Mucosa of descending colon (tissue), 3 donors: ENCODE results near the gene OR52R1. TPM values are rescaled to one million over a fixed set of nuclear protein-coding genes. Genes with fewer than 3 reads are reported as not detected.

Source experiments
- ATAC-seq: fragments of 200-7000 bp; cut with Tn5 transposase; one replicate; pipeline ENCODE4 v1.9.1; 2020; ENCODE audit warnings: mild to moderate bottlenecking, moderate library complexity
- DNase-seq, 3 donors: peaks; one replicate each; pipeline ENCODE4 v3.0.0-alpha.2; 2020
- H3K36me3 ChIP-seq: fragments of 200-600 bp; one replicate; pipeline ENCODE4 v1.8.0; 2021; ENCODE audit warnings: low read depth, mild to moderate bottlenecking
- H3K4me1 ChIP-seq: fragments of 200-600 bp; one replicate; pipeline ENCODE4 v1.8.0; 2021; ENCODE audit warnings: low read depth, mild to moderate bottlenecking
- H3K4me3 ChIP-seq: fragments of 200-600 bp; one replicate; pipeline ENCODE4 v1.8.0; 2021; ENCODE audit warnings: mild to moderate bottlenecking
- H3K9me3 ChIP-seq: fragments of 200-600 bp; one replicate; pipeline ENCODE4 v1.8.0; 2021; ENCODE audit warnings: mild to moderate bottlenecking
- intact Hi-C, 2 donors: fragments of 100-400 bp; cut with DNase I in 1 of 2; cut with micrococcal nuclease in 1 of 2; formaldehyde crosslinking; loops; one replicate each; pipeline versions ENCODE4 v1.11.0 to v1.11.1; 2022; cut with DNase I, micrococcal nuclease
- total RNA-seq, 3 donors: library from RNA; stranded (reverse); fragmentation: NEBNext Ultra II Directional in 2 of 3; extraction: Animal tissue kit (Norgen Biotek cat#: 25700) in 2 of 3; gene quantifications; one replicate each; pipeline versions ENCODE4 v1.2.1 to v1.2.4, GENCODE V29; 2021 to 2023
- TF ChIP-seq, protein P1 (sequence below): fragments of 200-600 bp; IDR thresholded peaks from one replicate; pipeline ENCODE4 v1.8.0; 2022; ENCODE audit warnings: antibody characterized with exemption, mild to moderate bottlenecking
- donor health status: DM: no; HTN: no; CAD: no; lungs with moderate emphysema.
- donor health status: DM: no; HTN: no; CAD: no.
- donor health status: DM: no; HTN: yes; CAD: no.

The OR52R1 gene
- total RNA-seq, 3 donors from 2014 or later: not detected

DNA sequence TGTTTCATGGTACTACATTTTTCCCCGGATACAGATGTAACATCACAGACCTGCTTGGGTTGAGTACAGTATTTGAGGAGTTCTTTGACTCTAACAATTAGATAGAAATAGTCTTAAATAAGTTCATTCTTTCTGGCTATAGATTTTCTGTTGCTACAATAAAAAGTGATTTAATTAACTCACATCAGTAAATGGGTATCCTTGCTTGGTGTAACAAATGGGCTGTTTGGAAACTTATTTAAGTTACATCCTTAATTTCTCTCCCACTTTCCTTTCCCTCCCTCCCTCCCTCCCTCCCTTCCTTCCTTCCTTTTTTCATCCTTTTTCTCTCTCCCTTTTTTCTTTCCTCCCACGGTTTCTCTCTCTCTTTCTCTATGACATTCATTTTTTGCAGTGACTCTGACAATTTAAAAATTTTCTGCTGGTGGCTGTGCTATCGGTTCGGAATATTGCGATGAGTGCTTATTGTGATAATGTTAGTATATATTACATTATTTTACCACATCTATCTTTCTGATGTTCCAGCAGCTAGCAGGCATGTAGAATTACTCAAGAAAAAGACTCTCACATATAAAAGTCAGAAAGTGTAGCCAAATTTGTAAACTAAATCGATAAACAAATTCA is 37.6 kb downstream of the OR52R1 start:
- no peaks in the 10 kb centered on the region for H3K4me1 ChIP-seq
- intact Hi-C loops: no loop called here
- TF ChIP-seq, protein P1, sequence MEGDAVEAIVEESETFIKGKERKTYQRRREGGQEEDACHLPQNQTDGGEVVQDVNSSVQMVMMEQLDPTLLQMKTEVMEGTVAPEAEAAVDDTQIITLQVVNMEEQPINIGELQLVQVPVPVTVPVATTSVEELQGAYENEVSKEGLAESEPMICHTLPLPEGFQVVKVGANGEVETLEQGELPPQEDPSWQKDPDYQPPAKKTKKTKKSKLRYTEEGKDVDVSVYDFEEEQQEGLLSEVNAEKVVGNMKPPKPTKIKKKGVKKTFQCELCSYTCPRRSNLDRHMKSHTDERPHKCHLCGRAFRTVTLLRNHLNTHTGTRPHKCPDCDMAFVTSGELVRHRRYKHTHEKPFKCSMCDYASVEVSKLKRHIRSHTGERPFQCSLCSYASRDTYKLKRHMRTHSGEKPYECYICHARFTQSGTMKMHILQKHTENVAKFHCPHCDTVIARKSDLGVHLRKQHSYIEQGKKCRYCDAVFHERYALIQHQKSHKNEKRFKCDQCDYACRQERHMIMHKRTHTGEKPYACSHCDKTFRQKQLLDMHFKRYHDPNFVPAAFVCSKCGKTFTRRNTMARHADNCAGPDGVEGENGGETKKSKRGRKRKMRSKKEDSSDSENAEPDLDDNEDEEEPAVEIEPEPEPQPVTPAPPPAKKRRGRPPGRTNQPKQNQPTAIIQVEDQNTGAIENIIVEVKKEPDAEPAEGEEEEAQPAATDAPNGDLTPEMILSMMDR: no peak

DNA sequence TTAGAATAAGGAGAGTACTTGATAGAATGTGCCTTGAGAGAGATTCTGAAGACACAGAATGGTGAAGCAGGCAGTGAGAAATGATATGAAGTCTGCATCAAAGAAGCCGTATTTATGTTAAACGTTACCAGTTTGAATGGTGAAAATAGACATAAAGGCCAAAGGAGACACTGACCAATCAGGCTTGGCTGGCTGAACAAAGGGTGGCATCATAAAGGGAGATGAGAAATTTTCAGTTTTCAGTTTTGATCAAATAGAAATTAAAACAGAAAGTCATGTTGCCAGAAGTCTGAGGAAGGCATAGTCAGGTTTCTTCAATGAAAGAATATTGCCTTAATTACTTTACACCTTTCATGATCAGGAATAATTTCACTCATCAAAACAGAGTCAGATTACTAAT is 41.1 kb downstream of the OR52R1 start:
- Histone ChIP-seq H3K4me1 (no peaks in the 10 kb centered on the region), H3K4me3 (no peak overlapping the region), H3K36me3 (no peaks in the 10 kb centered on the region), H3K9me3 (no peaks in the 10 kb centered on the region)
- DNase-seq (no peak), ATAC-seq (no peak)
- intact Hi-C loops: no loop called here
- TF ChIP-seq, protein P1: no peak

More for the DNA sequence above, 37.6 kb downstream of the OR52R1 start:
- DNase-seq (no peak), ATAC-seq (no peak)
- Histone ChIP-seq H3K36me3 (no peaks in the 10 kb centered on the region), H3K4me3 (no peak overlapping the region), H3K9me3 (no peaks in the 10 kb centered on the region)

Other genes with a start within 250 kb of the OR52R1 start
- gene OR52I2, start 222.6 kb downstream of the OR52R1 start, total RNA-seq: not detected
- gene OR52I1, start 210.3 kb downstream of the OR52R1 start, total RNA-seq: not detected
- 10 to 100 TPM; 17.6 to 21.7 (median 19.4) TPM for gene TRIM68, start 196.1 kb downstream of the OR52R1 start, total RNA-seq
- gene OR51D1, start 166.9 kb downstream of the OR52R1 start, total RNA-seq: not detected
- under 1 TPM; 0.32 to 0.95 (median 0.67) TPM for gene OR51E1, start 160.4 kb downstream of the OR52R1 start, total RNA-seq
- 10 to 100 TPM in 1 of 3 donors, 1 to 10 TPM in 1, under 1 TPM in 1; 0.46 to 11.0 (median 1.0) TPM for gene OR51E2, start 106.5 kb downstream of the OR52R1 start, total RNA-seq
- not detected for gene MMP26, start 99.6 kb downstream of the OR52R1 start, total RNA-seq
- not detected for gene OR51F1, start 34.4 kb downstream of the OR52R1 start, total RNA-seq
- gene OR51F2, start 16.9 kb upstream of the OR52R1 start, total RNA-seq: not detected
- not detected for gene OR51S1, start 44.8 kb upstream of the OR52R1 start, total RNA-seq
- not detected for gene OR51T1, start 77.5 kb upstream of the OR52R1 start, total RNA-seq
- not detected for gene OR51A7, start 99.4 kb upstream of the OR52R1 start, total RNA-seq
- gene OR51G2, start 115.0 kb upstream of the OR52R1 start, total RNA-seq: not detected
- not detected for gene OR51G1, start 120.0 kb upstream of the OR52R1 start, total RNA-seq
- gene OR51A4, start 143.2 kb upstream of the OR52R1 start, total RNA-seq: not detected
- not detected for gene OR51A2, start 151.3 kb upstream of the OR52R1 start, total RNA-seq
- gene OR51L1, start 190.5 kb upstream of the OR52R1 start, total RNA-seq: not detected
- not detected for gene OR52J3, start 242.1 kb upstream of the OR52R1 start, total RNA-seq